Measurements from ENCODE around the gene AXL. TPM values are rescaled to one million over a fixed set of nuclear protein-coding genes. Genes with fewer than 3 reads are reported as not detected.
A peak's percentile ranks its signal among the peaks of the same experiment; 100 is the strongest.
"Not testable (repeated sequence)": the region's sequence is repeated elsewhere in the genome, so short reads cannot be mapped to it uniquely, and the experiment has no call there.

AXL gene
- total RNA-seq, 1 experiment from 2014 or later = 107 TPM

- intact Hi-C loops (cut with micrococcal nuclease; ENCODE audit: unreplicated experiment) = loop anchor here (5.0 kb wide), 1 partner anchor 37 kb away; the partner anchor contains the start of gene HNRNPUL1
- TF ChIP-seq, protein P1, sequence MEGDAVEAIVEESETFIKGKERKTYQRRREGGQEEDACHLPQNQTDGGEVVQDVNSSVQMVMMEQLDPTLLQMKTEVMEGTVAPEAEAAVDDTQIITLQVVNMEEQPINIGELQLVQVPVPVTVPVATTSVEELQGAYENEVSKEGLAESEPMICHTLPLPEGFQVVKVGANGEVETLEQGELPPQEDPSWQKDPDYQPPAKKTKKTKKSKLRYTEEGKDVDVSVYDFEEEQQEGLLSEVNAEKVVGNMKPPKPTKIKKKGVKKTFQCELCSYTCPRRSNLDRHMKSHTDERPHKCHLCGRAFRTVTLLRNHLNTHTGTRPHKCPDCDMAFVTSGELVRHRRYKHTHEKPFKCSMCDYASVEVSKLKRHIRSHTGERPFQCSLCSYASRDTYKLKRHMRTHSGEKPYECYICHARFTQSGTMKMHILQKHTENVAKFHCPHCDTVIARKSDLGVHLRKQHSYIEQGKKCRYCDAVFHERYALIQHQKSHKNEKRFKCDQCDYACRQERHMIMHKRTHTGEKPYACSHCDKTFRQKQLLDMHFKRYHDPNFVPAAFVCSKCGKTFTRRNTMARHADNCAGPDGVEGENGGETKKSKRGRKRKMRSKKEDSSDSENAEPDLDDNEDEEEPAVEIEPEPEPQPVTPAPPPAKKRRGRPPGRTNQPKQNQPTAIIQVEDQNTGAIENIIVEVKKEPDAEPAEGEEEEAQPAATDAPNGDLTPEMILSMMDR (IDR thresholded peaks at IDR 0.05; ENCODE audit: unreplicated experiment) = no peak
- H3K4me1 Mint-ChIP-seq (ENCODE audit: low read depth, unreplicated experiment) = peaks cover 52% of the 10 kb centered on the region
Measured at GRCh38 chr19:41225238-41226052, 6.4 kb downstream of the AXL start.

GRCh38 chr19:41226053-41226873, 7.2 kb downstream of the AXL start:
- TF ChIP-seq, protein P1 (IDR thresholded peaks at IDR 0.05; ENCODE audit: unreplicated experiment) = no peak
- H3K9me3 Mint-ChIP-seq (ENCODE audit: low read depth, unreplicated experiment) = no peaks in the 10 kb centered on the region
- DNase-seq = peak; percentile 95
- H3K27ac Mint-ChIP-seq (ENCODE audit: unreplicated experiment) = peak overlapping the region; percentile 98
- BruUV-seq (replicated peaks) = no TSS peak
- H3K36me3 Mint-ChIP-seq (ENCODE audit: insufficient read depth, unreplicated experiment) = peaks cover 55% of the 10 kb centered on the region
- intact Hi-C loops (cut with micrococcal nuclease; ENCODE audit: unreplicated experiment) = loop anchor here (5.0 kb wide), 1 partner anchor 36 kb away; the partner anchor contains the start of gene HNRNPUL1
- peaks cover 45% of the 10 kb centered on the region for H3K4me1 Mint-ChIP-seq (ENCODE audit: low read depth, unreplicated experiment)
- no peaks in the 10 kb centered on the region for H3K27me3 Mint-ChIP-seq (ENCODE audit: unreplicated experiment)
- CTCF ChIA-PET = interaction anchor here (1.2 kb wide), 3 partner anchors 22 to 204 kb away, joined by 3 to 9 read pairs (median 8); no protein-coding TSS in a partner anchor
- H3K4me3 Mint-ChIP-seq (ENCODE audit: low read depth, unreplicated experiment) = peak overlapping the region; percentile 66

More at GRCh38 chr19:41225238-41226052, 6.4 kb downstream of the AXL start:
- H3K27ac Mint-ChIP-seq (ENCODE audit: unreplicated experiment) = peak overlapping the region; percentile 98
- peaks cover 60% of the 10 kb centered on the region for H3K36me3 Mint-ChIP-seq (ENCODE audit: insufficient read depth, unreplicated experiment)
- H3K27me3 Mint-ChIP-seq (ENCODE audit: unreplicated experiment) = no peaks in the 10 kb centered on the region
- peak overlapping the region; percentile 66 for H3K4me3 Mint-ChIP-seq (ENCODE audit: low read depth, unreplicated experiment)
- H3K9me3 Mint-ChIP-seq (ENCODE audit: low read depth, unreplicated experiment) = no peaks in the 10 kb centered on the region
- peak; percentile 87 for DNase-seq
- BruUV-seq (replicated peaks) = TSS peak; percentile 35
- CTCF ChIA-PET = interaction anchor here (1.2 kb wide), 4 partner anchors 21 to 203 kb away, joined by 3 to 9 read pairs (median 8); no protein-coding TSS in a partner anchor

DNA sequence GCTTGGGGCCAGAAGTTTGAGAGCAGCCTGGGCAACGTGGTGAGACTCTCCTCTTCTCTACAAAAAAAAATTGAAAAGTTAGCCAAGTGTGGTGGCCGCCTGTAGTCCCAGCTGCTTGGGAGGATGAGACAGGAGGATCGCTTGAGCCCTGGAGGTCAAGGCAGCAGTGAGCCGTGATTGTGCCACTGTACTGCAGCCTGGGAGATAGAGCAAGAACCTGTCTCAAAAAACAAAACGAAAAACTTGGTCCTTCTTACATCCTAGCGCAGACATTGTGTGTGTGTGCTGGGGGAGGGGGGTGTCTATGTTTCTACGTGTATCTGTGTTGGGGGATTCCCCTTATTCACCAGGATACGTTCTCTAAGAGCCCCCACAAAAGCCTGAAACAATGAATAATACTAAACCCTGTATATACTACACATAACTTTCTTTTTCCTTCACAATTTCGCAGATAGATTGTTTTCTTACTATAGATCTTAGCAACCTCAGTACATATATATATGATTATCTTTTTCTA, 7.9 kb downstream of the AXL start:
- TSS peak; percentile 33 for BruUV-seq (replicated peaks)
- H3K27me3 Mint-ChIP-seq (ENCODE audit: unreplicated experiment) = no peaks in the 10 kb centered on the region
- H3K4me1 Mint-ChIP-seq (ENCODE audit: low read depth, unreplicated experiment) = peaks cover 39% of the 10 kb centered on the region
- intact Hi-C loops (cut with micrococcal nuclease; ENCODE audit: unreplicated experiment) = loop anchor here (5.0 kb wide), 1 partner anchor 35 kb away; the partner anchor contains the start of gene HNRNPUL1
- no peaks in the 10 kb centered on the region for H3K9me3 Mint-ChIP-seq (ENCODE audit: low read depth, unreplicated experiment)
- H3K27ac Mint-ChIP-seq (ENCODE audit: unreplicated experiment) = peak overlapping the region; percentile 74
- CTCF ChIA-PET = interaction anchor here (1.2 kb wide), 3 partner anchors 23 to 204 kb away, joined by 3 to 9 read pairs (median 8); no protein-coding TSS in a partner anchor
- H3K36me3 Mint-ChIP-seq (ENCODE audit: insufficient read depth, unreplicated experiment) = peaks cover 55% of the 10 kb centered on the region
- DNase-seq = no peak
- H3K4me3 Mint-ChIP-seq (ENCODE audit: low read depth, unreplicated experiment) = peak overlapping the region; percentile 57
- TF ChIP-seq, protein P1 (IDR thresholded peaks at IDR 0.05; ENCODE audit: unreplicated experiment) = no peak

DNA sequence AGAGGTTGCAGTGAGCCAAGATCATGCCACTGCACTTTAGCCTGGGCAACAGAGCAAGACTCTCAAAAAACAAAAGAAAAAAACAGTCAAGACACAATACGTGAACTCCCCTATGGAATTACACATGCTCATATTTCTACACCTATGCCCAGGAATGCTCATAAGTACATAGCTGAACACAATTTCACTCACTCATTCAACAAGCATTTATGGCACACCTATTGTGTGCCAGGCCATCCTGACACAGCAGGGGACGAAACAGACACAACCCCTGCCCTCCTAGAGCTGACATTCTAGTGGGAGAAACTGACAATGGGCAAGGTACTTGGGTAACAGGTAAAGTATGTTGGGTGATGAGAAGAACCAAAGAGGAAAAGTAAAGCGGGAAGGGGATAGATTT, 9.5 kb downstream of the AXL start:
- BruUV-seq (replicated peaks) = no TSS peak
- Mint-ChIP-seq H3K9me3 (ENCODE audit: low read depth, unreplicated experiment) (no peaks in the 10 kb centered on the region), H3K27ac (ENCODE audit: unreplicated experiment) (no peak overlapping the region), H3K4me1 (ENCODE audit: low read depth, unreplicated experiment) (peaks cover 24% of the 10 kb centered on the region), H3K27me3 (ENCODE audit: unreplicated experiment) (no peaks in the 10 kb centered on the region), H3K4me3 (ENCODE audit: low read depth, unreplicated experiment) (no peak overlapping the region), H3K36me3 (ENCODE audit: insufficient read depth, unreplicated experiment) (peaks cover 46% of the 10 kb centered on the region)
- CTCF ChIA-PET = interaction anchor here (0.6 to 1.2 kb wide), 5 partner anchors 8 to 225 kb away, joined by 3 to 5 read pairs (median 4); no protein-coding TSS in a partner anchor
- TF ChIP-seq, protein P1 (IDR thresholded peaks at IDR 0.05; ENCODE audit: unreplicated experiment) = no peak
- intact Hi-C loops (cut with micrococcal nuclease; ENCODE audit: unreplicated experiment) = loop anchor here (5.0 kb wide), 1 partner anchor 34 kb away; the partner anchor contains the start of gene HNRNPUL1
- DNase-seq = no peak

DNA sequence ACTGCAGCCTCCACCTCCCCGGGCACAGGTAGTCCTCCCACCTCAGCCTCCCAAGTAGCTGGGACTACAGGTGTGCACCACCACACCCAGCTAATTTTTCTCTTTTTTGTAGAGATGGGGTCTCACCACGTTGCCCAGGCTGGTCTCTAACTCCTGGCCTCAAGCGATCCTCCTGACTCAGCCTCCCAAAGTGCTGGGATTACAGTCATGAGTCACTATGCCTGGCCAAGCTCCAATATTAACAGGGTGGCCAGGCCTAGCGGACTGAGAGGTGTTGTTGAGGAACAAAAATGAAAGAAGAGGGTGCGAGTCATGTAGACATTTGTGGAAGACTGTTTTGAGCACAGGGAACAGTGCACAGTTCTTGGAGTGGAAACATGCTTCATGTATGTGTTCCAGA, 10.3 kb downstream of the AXL start:
- H3K36me3 Mint-ChIP-seq (ENCODE audit: insufficient read depth, unreplicated experiment) = peaks cover 43% of the 10 kb centered on the region
- CTCF ChIA-PET = interaction anchor here (0.8 to 1.2 kb wide), 4 partner anchors 9 to 34 kb away, joined by 3 to 5 read pairs (median 4); no protein-coding TSS in a partner anchor
- peak; percentile 22 for DNase-seq
- H3K27ac Mint-ChIP-seq (ENCODE audit: unreplicated experiment); H3K4me3 Mint-ChIP-seq (ENCODE audit: low read depth, unreplicated experiment); BruUV-seq (replicated peaks); H3K9me3 Mint-ChIP-seq (ENCODE audit: low read depth, unreplicated experiment); H3K27me3 Mint-ChIP-seq (ENCODE audit: unreplicated experiment): not testable (repeated sequence)
- peaks cover 15% of the 10 kb centered on the region for H3K4me1 Mint-ChIP-seq (ENCODE audit: low read depth, unreplicated experiment)
- intact Hi-C loops (cut with micrococcal nuclease; ENCODE audit: unreplicated experiment) = loop anchor here (5.0 kb wide), 1 partner anchor 33 kb away; the partner anchor contains the start of gene HNRNPUL1
